Activated T-helper 9 cell treated with anti-CD3 and anti-CD28 coated beads, Interleukin-2, amount 50 U/mL, for 16 hours (primary cell): ENCODE results near the gene FYB1.

ENCODE experiments used
- DNase-seq: peaks from one replicate; pipeline ENCODE4 v3.0.0-alpha.2; 2020; ENCODE audit warnings: low read depth

The FYB1 gene

DNA sequence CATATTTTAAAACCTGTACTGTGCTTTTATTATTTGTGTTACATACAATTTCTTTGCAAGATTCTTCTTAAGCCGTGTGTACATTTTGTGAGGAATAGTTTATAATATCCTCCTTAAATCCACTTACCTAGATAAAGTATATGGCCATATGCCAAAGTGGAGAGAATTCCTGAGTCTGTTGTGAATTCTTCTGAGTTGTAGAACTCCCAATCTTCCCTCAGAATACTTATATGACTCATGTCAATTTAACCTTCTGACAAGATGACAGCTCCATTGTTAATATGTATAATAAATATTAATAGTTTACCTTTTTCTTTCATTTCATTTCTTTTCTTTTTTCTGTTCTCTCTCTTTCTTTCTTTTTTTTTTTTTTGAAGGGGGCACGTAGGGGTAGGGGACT lies 139.2 kb downstream of the FYB1 start:
- DNase-seq, result no peak

DNA sequence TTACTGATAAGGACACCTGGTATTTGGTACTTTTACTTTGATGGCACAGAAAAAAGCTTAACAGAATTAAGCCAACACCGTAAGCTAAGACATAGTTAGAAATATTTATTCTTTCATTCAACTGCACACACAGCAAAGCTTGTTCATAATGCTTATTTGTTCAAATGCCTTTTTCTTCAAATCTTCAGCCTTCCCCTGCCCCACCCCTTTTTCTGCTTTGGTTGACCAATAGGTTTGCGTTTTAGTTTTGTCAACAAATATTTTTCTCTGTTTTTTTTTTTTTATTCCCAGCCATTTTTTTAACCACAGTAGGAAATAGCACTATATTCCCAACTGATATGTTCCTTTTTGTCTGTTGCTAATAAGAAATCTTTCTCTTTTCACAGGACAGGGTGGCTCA lies 140.2 kb downstream of the FYB1 start:
- no peak for DNase-seq

DNA sequence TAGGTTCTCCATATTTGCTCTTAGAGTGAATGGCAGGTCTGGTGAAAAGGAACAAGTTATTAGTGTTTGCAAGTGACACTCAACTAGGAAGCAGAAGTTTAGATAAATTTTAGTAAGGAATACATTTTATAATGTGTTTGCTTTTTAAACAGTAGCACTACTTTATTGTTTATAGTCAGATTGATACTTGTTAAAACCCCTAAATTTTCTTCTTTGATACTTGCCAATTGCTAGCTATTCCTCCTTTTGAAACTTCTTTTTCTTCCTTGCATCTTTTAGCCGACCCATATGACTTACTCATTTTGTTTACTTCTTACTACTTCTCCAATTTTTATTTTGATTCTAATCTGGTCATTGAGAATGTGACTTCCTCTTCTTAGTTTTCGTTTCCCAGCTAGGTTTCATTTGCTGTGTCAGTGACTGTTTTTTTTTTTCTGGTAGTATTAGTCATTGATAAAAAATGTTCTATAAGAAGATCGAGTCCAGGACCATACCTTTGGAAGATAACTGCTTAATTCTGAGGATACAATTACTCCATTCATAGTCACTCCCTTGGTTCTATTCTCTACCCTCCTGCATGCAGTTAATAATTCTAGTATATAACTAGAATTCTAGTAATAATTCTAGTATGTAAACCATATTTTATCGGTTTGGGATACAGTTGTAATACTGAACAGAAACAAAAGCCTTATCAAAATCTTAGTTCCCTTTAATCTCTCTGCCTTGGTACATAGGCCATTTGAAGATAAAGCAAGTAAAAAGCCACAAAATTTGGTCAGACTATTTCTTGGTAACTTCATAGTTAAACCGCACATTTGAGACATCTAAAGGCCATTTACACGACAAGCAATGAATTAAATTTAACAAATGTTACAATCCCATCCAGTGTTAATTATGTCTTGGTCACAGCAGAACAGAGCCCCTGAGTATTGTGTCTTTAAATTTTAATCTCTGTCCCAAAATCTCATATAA lies 142.3 kb downstream of the FYB1 start:
- no peak for DNase-seq

DNA sequence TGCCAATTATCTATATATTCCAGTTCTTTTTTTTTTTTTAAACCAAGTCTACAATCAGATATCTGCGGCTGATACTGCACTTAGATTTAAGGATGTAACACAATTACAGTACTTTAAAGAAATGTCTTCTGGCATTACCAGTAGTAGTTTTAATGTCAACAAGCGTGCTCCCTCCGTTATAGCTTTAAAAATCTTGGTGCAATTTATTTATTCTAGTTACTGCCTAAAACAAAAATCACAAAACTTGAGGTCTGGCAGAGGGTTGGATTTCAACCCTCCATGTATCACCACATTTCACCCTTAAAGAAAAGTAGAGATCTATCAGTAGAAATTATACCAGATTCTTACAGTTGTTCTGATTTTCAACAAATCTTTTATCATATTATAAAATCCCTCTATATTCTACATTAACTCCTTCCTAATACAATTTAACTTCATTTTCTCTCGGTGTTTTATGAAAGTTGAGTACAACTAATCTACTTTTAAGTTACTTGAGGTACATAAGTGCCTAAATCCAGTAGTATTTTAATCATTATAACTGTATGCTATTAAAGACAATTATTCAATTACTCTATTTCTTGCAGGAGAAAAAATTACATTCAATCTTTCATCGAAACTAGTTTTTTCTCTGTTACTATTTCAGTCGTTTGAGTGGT lies 143.1 kb downstream of the FYB1 start:
- no peak for DNase-seq

DNA sequence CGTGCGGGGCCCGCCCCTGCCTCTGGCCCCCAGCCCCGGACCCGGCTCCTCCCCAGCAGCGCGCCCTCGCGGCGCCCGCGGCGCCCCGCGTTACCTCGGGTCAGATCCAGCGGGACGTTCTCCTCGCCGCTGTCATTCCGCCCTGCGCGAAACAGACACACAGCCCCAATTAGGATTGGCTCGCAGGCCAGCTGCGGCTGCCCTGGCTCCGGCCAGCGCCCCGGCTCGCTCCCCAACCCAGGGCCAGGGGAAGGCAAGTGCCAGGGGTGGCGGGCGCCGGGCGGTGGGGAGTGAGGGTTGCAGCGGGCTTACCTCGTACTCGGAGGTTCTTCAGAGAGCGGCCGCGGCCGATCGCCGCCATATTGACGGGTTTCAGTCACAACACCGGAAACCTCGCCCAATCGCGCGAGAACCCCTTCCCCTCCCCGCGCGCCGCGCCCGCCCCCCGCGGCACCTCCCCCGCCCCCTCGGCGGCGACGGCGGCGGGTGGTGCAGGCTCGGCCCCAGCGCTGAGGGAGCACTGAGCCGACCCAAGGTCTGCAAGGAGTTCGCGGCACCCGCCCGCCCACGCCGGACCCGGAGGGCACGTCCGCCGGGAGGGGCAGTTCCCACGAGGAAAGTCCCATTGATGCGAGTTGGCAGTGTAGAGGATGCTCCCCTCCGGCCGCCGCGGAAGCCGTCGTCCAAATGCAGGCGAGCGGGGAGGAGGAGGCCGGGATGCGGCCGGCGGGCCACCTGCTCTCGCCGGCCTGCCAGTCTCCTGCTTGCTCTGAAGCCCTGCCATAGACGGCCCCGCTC lies 145.1 kb downstream of the FYB1 start, which contains the start of gene RICTOR:
RICTOR (minus strand) TSS at position 383 of the 798 bp plus-strand sequence; CDS start at position 361, 22 bp downstream.
- DNase-seq, result peak; percentile 88

DNA sequence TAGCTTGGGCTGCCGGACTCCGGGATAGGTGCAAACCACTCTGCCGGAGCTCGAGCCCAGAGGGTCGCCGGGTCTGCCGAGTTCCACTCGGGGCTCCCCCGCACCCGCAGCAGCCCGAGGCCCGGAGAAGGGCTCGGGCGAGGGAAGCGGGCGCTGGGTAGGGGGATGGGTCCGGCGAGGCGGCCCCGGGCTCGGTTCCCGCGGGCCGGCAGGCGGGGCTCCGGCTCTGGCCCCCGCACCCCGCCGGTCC lies 145.7 kb downstream of the FYB1 start:
- no peak for DNase-seq

DNA sequence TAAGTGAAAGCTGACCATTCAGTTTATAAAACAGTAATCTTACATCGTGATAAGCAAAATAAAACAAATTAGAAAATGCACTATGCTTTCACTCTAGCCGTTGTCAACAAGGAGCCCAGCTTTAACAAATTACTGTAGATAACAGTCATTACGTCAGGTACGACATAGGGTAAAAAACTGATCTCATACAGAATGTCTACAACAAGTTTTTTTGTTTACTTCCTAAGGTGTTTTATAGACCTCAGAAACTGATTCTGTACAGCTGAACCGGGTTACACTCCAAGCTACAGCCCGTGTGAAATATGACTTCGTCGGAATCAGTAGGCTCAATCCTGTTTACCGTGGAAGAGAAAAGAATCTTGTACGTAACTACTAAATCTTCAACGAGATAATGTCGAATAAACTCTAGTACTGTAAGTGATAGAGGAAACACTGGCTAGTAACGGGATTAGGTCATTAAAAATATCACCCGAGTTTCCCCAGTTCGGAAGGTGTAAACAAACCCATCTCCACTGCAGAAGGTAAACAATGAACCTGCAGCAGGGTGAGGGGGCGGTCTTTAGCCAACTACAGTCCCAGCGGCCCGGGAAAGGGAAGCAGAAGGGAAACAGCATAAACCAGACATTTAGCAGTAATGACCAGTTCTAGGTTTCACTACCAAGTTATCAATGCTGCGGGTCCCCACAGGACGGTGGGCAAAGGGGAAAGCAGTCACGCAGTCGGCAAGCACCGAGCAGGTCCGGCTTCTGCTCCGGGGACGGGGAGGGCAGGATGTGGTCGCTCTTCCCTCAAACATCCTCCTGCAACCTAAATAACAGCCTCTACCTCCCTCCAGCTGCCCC lies 146.2 kb downstream of the FYB1 start:
- peak; percentile 33 for DNase-seq

DNA sequence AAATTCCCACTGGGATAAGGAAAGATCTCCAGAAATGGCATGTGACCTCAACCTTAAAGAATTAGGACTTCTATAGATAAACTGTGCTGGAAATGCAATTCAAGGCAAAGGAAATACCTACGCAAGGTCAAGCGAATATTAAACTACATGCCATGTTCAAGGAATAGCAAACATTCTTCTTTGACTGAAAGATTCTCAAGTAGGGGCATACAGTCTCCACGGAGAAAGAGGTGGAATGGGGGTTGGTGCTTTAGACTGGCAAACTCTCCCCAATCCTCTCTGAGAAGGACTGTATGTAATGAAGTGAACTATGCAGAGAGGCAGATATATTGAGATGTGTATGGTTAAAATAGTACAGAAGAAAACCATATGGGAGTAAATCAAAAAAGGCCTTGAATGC lies 151.3 kb downstream of the FYB1 start:
- no peak for DNase-seq

DNA sequence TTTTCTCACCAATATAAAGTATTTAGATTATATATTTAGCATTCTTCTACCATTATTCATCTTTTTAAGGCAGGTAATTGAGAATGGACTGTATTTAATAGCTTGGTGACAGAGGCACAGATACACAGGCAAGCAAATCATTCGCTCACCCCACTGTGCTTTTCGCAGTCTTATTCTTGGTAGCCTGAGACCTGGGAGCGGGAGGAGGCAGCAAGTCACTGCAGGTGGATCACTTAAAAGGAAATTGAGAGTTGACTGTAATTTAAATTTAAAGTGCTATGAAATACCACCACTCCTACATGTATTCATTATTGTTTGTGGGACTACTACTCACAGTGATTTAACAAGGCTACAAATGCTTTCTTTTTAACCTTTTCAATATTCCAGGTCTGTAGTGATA lies 154.9 kb downstream of the FYB1 start:
- DNase-seq, result no peak

DNA sequence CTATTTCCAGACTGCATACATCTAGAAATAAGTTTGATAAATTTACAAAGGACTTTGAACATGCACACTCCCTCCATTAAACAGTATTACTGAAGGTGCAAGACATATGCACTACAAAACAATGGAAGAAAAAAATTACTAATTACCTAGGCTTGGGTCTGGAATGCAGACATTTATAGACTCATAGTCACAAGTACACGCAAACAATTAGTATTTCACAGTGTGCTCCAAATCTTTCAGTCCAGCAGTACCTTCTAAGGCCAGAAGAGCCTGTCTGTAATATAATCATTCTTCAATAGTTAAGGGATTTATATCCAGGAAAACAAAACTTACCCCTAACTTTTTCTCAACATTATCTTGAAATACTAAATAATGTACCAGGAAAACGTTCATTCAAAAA lies 156.3 kb downstream of the FYB1 start:
- no peak for DNase-seq

DNA sequence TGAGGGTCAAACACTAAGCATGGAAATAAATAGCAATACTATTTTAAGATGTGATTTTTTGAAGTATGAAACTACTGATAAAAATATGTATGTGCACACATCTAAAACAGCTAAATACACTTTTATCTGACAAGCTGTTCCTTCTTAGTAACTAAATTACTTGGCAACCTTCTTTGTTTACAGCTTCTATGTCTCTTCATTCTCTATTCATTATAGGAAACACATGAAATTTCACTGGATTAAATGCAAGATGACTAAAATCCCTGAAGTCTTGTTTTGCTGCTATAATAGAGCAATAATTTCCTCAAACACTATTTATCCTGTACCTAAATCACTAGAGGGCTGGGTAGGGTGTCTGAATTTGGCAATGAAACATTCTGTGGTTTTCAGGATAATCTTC lies 156.8 kb downstream of the FYB1 start:
- DNase-seq, result no peak

DNA sequence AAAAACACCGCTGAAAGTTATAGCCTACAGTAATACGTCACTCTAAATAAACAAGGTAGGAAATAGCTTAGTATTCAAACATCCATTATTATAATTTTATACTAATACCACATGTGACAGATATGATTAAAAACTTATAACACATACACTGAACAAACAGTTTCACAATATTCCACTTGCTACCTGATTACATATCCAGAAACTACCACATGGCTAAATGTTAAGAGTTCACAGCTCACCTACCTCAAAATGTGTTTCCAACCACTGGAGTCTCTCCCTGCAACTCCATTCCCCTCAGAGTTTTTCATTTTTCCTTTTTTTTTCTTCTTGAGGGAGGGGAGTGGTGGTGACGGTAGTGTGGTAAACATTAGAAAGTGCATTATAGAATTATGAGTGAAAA lies 157.3 kb downstream of the FYB1 start:
- DNase-seq, result no peak

DNA sequence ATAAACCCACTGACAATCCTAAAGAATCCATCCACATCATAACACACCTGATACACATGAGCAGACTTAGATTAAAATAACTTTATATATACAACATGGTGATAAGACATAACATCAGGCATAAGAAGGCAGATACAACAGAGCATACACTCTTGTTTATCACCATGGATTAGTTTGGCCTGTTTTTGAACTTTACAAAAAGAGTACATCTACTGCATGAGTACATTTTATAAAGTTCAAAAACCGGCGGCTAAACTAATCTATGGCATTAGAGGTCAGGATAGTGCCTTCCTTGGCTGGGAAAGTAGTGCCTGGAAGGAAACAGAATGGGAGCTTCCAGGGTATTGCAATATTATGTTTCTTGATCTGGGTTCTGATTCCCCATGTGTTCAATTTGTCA lies 160.3 kb downstream of the FYB1 start:
- DNase-seq, result no peak

DNA sequence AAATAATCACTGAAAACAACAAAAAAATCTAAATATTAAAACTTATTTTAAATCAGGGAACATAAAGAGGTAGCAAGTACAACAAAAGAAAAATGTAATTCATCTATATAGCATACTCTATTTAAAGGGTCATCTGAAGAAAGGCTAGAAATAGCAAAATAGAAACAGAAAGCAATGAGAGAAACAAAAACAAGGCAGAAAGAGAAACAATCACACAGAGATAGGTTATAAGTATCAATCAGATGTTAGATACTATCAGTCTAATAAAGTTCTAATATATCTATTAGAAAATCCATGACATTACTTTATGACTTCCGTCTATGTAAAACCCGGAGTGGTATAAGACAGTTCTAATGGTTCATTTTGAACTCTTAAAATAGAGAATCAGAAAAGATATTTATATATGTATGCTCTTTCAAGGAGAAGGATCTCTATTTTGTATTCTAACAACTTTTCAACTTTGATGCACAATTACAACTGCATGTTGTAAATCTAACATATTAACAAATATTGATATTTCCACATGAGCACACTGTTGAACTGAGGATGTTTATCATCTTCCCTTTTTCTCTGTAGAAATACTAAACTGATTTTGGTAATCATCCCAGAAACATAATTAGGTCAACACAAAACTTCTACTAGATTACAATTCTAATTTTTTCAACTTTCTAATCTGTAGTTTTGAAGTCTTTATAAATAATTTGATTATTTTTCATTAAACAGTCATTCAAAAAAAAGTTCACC lies 161.0 kb downstream of the FYB1 start:
- no peak for DNase-seq

DNA sequence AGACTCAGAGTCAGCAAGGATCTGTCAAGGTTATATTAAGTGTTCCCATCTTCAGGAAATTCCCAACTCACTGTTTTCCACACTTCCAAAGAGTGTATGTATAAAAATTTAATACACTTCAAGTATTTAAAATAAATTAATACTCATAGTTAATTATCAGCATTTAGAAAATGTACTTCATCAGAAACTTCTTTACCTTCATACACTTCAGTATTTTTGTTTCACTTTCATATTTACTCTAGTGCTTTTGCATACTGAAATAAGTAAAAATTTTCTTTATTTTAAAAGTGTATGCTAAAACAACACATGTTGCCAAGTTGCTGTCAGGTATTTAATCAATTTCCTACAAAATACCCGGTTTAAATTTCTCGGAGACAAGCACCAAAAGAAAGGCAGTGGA lies 161.6 kb downstream of the FYB1 start:
- DNase-seq, result no peak

DNA sequence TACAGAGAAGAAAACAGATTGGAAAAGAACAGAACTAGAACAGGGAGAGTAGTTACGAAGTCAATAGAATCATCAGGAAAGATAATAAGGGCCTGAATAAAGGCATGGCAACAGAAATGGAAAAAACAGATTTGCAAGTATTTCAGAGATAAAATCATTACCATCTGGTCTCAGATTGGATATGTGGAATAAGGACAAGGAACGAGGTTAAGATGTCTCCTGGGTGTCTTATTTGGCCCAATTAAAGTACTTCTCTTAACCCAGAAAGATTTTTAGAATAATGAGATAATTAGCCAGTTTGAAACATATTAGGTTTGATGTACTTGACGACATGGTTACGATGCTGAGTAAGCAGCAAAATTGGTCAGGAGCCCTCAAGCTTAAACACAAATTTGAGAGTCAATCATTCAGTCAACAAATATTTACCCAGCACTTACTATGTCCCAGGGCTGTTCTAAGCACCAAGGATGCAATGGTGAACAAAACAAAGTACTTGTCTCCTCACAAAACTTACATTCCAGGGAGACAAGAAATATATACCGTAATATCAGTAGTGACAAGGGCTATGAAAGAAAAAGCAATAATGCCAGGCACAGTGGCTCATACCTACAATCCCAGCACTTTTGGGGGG lies 163.5 kb downstream of the FYB1 start:
- no peak for DNase-seq
